T-helper 22 cell (primary cell): ENCODE data around the gene CARMIL1.

ENCODE experiments used
- DNase-seq: peaks from one replicate; pipeline ENCODE4 v3.0.0-alpha.2; 2020; ENCODE audit warnings: low read depth

Gene CARMIL1

GRCh38 chr6:25659633-25660368 is 380.6 kb downstream of the CARMIL1 start:
- DNase-seq, result no peak

- no peak for DNase-seq
Measured at GRCh38 chr6:25660512-25660911, 381.3 kb downstream of the CARMIL1 start.

GRCh38 chr6:25661129-25661779 is 382.1 kb downstream of the CARMIL1 start:
- no peak for DNase-seq

GRCh38 chr6:25665455-25665854 is 386.3 kb downstream of the CARMIL1 start:
- no peak for DNase-seq

- no peak for DNase-seq
Measured at GRCh38 chr6:25669413-25669812, 390.2 kb downstream of the CARMIL1 start.
